ENCODE data around the gene SPINK1. TPM values are rescaled to one million over a fixed set of nuclear protein-coding genes. Genes with fewer than 3 reads are reported as not detected.
A peak's percentile ranks its signal among the peaks of the same experiment; 100 is the strongest.

Gene SPINK1
- total RNA-seq, 2 donors from 2014 or later: not detected

DNA sequence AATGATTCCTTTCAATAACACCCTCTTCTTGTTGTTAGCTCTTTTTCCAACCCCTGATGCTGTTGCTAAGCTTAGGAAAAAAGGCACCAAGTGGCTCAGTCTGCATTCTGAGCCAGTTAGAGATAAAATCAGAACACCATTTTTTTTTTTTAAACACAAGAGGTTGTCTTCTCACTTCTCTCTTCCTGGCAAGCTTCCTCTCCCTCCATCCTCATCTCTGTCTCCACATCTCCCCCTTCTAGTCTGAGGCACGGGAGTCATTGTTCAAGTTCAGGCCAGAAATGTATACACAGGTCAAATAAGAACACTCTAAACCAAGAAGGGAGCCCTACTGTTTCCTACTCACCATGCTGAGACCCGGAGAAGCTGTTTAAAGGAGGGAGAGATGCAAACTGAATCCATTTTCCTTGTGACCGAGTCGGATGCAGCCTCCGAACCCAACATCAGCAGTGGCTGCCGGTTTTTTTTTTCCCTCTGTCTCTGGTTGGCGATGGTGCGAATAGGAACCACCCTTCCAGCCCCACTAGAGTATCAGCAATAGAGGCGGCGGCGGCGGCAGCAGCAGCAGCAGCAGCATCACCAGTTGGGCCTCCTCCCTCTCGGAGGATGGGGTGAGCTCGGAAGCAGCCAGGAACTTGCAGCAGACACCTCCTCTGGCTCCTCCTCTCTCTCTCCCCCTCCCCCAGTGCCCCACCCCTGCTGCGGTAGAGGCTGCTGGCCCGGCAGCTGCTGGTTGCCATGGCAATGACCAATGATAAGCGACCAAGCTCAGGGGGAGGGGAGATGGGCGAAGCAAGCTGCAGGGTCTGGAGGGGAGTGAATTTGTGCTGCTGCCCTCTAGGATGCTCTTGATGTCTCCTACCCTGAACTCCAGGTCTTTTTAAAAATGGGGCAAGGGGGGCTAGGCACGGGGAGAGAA is 49.1 kb downstream of the SPINK1 start, which contains the start of gene JAKMIP2:
Gene JAKMIP2 (minus strand): TSS at position 619 of the 919 bp plus-strand sequence. CDS start 110,922 bp downstream, outside the sequence.
- ATAC-seq (peak; percentile 98 to 99), DNase-seq (ENCODE audit: low spot score) (peak; percentile 90)
- Mint-ChIP-seq H3K4me3 (peak within 1 kb of the TSS; percentile 100), H3K27ac (peak within 1 kb of the TSS; percentile 91 to 94), H3K4me1 (ENCODE audit: low read depth in 2 of 2) (peaks cover 25 to 33% of the 10 kb centered on the region in 2 donors), H3K27me3 (no peaks in the 10 kb centered on the region), H3K36me3 (no peaks in the 10 kb centered on the region), H3K9me3 (no peaks in the 10 kb centered on the region)

DNA sequence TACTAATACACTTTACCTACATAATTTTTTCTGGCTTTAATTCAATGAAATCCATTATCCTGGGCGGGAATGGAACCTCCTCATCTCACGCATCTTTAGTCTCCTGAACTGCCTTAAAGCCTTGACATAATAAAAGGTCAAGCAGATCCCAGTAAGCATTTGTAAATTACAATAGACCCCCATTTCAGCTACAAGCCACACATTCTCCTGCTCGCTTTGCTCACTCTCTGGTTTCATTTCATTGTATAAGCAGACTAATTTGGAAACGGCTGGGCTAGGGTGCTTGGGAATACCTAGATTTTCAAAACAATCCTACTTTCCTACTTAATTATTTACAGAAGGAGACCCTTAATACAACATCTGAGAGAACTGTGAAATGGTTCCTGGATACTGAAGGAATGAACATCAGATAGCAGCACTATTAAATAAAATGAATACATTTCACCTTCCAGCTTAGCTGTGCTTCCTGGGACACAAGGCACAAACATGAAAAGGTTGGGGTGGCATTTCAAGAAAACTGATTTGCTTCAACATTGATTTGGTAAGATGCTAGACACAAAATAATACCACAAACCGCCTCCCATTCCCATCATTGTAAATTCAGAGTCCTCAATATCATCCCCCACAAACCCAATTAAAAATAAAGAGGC is 50.4 kb downstream of the SPINK1 start:
- peak overlapping the region; percentile 100 for H3K4me3 Mint-ChIP-seq
- DNase-seq (ENCODE audit: low spot score): no peak
- H3K27me3 Mint-ChIP-seq: no peaks in the 10 kb centered on the region
- ATAC-seq: no peak
- peaks cover 28 to 33% of the 10 kb centered on the region in 2 donors for H3K4me1 Mint-ChIP-seq (ENCODE audit: low read depth in 2 of 2)
- H3K27ac Mint-ChIP-seq: peak overlapping the region; percentile 69 to 94
- no peaks in the 10 kb centered on the region for H3K9me3 Mint-ChIP-seq
- H3K36me3 Mint-ChIP-seq: peaks cover 6% of the 10 kb centered on the region

DNA sequence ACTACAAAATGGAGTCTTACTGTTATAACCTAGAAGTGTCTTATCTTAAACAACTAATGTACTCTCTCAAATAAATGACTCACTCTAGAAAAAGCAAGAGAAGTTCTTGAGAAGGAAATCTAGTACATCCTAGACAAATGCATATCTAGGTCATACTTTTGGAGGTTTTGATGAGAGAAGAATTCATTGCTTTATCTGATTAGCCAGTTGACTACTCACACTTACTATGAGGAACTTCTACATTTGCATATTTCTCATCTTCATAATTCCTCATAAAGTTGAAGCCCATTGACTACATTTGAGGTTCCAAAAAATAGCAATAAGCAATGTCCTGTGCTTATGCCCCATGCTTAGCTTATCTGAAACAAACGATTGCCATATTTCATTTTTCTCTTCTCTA is 51.8 kb downstream of the SPINK1 start:
- peak overlapping the region; percentile 69 to 94 for H3K27ac Mint-ChIP-seq
- DNase-seq (ENCODE audit: low spot score) (no peak), ATAC-seq (no peak)
- H3K27me3 Mint-ChIP-seq: no peaks in the 10 kb centered on the region
- H3K36me3 Mint-ChIP-seq: peaks cover 11% of the 10 kb centered on the region
- H3K9me3 Mint-ChIP-seq: no peaks in the 10 kb centered on the region
- peaks cover 28 to 33% of the 10 kb centered on the region in 2 donors for H3K4me1 Mint-ChIP-seq (ENCODE audit: low read depth in 2 of 2)
- peak overlapping the region; percentile 100 for H3K4me3 Mint-ChIP-seq

DNA sequence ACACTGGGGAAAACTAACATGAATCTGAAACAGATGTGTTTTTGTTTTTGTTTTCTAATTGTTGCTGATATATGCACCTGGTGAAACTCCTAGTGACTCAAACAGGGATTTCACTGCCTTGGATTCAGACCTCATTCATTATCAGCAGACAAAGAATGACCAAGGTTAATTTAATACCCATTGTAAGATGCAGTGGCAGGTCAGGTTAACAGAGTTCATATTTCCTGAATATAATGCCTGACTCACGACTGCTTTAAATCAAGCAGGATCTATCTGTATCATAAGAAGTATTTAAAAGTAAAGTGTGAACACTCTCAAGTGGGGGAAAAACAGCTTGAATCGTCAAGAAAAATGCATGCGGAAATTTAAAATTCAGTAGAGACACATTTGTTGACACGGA is 54.5 kb downstream of the SPINK1 start:
- Mint-ChIP-seq H3K9me3 (no peaks in the 10 kb centered on the region), H3K36me3 (peaks cover 11% of the 10 kb centered on the region), H3K27me3 (no peaks in the 10 kb centered on the region), H3K4me3 (no peak overlapping the region), H3K27ac (no peak overlapping the region), H3K4me1 (ENCODE audit: low read depth in 2 of 2) (peaks cover 22 to 24% of the 10 kb centered on the region in 2 donors)
- no peak for DNase-seq (ENCODE audit: low spot score)
- no peak for ATAC-seq

Other genes starting within 250 kb of the SPINK1 start
- 1 to 10 TPM; 5.5 to 6.8 TPM for gene JAKMIP2, start 48.9 kb downstream of the SPINK1 start, total RNA-seq
- gene SCGB3A2, start 47.0 kb upstream of the SPINK1 start, total RNA-seq: not detected
- not detected for gene C5orf46, start 74.9 kb upstream of the SPINK1 start, total RNA-seq
- gene SPINK5, start 232.3 kb upstream of the SPINK1 start, total RNA-seq: not detected

Data from natural killer cell treated with Interleukin-12 subunit alpha and Interleukin-12 subunit beta and Interleukin-15 and Interleukin-18, amount 100 ng/mL, for 72 hours (primary cell).